CD4-positive, alpha-beta T cell treated with Interleukin-6 at 100 ng/mL for 8 hours (primary cell): ENCODE measurements around the gene GPRIN3.

Experiments used
- DNase-seq: peaks from one replicate; pipeline ENCODE4 v3.0.0-alpha.2; 2020; ENCODE audit warnings: mixed read lengths, low spot score

Gene GPRIN3

GRCh38 chr4:89307446-89308160 lies at the start of gene GPRIN3:
GPRIN3 (minus strand) TSS chr4:89307800; CDS start chr4:89250110, 57,690 bp downstream.
- DNase-seq = peak; percentile 41

- DNase-seq = no peak
Measured at GRCh38 chr4:89357340-89357739, 49.7 kb upstream of the GPRIN3 start.

- DNase-seq = no peak
Measured at GRCh38 chr4:89356086-89356485, 48.5 kb upstream of the GPRIN3 start.

DNA sequence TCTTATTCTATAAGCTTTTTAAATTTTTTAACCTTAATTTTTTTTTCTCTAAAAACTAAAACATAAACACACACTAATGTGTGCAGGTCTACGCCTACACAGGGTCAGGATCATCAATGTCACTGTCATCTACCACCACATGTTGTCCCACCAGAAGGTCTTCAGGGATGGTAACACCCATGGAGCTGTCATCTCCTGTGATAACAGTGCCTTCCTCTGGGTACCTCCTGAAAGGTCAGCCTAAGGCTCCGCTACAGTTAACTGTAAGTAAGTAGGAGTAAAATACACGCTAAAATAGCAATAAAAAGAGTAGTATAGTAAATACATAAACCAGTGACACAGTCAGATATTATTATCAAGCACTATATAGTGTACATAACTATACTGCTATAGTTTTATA lies 45.9 kb upstream of the GPRIN3 start:
- DNase-seq = peak; percentile 5

- no peak for DNase-seq
Measured at GRCh38 chr4:89352541-89352940, 44.9 kb upstream of the GPRIN3 start.

- DNase-seq = no peak
Measured at GRCh38 chr4:89351201-89351600, 43.6 kb upstream of the GPRIN3 start.

GRCh38 chr4:89347363-89348025 lies 39.9 kb upstream of the GPRIN3 start:
- no peak for DNase-seq

DNA sequence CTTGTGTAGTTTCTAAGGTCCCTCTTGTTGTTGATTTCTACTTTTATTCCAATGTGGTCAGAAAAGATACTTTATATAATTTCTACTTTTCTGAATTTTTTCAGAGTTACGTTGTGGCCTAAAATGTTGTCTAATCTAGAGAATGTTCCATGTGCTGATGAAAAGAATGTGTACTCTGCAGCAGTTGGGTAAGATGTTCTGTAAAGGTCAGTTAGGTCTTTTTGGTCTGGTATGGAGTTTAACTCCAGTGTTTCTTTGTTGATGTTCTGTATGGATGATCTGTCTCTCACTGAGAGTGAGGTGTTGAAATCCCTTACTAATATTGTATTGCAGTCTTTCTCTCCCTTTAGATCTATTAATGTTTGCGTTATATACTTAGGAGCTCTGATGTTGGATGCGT lies 37.0 kb upstream of the GPRIN3 start:
- no peak for DNase-seq

GRCh38 chr4:89338206-89338605 lies 30.6 kb upstream of the GPRIN3 start:
- no peak for DNase-seq

DNA sequence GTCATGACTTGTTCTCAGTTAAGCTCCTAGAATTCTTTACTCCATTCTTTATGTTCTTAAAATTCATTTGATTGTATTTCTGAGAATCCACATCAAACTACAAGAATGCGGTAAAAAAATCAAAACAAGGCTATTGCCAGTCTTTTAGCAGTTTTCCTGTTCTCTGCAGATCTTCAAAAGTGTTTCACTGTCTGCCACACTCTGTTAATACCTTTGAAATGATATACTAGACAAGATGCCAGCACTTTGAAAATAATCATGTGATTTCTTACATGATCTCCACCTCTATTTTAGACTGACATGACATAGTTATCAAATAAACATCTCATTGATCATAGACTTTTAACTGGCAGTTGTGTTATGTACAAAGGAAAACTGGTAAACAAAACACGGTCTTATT lies 30.1 kb upstream of the GPRIN3 start:
- DNase-seq = peak; percentile 40

DNA sequence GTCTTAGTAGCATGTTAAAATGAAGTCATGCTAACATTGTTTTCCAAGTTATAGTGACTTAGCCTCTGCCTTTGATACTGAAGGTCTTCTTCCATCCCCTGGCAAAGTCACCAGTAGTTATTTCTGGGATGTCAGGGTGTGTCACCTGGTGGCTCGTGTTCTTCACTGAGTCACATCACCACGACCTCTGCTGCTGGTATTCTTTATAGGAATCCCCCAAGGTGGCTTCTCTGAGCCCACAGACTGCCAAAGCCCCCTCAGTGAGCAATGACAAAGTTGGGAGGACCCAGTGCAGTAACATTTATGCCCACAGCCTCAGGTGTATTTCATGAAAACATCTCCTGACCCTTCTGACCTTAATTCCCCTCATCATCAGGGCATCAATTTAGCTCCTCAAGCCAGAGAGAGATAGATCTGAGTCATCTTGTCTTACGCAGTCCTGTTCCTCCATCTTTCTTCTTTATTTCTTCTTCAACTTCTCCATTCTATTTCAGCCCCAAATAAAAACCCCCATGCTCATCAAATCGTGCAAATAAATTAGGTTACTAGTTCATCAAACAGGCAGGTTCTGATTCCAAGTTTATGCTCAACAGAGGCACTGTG lies 29.3 kb upstream of the GPRIN3 start:
- no peak for DNase-seq

DNA sequence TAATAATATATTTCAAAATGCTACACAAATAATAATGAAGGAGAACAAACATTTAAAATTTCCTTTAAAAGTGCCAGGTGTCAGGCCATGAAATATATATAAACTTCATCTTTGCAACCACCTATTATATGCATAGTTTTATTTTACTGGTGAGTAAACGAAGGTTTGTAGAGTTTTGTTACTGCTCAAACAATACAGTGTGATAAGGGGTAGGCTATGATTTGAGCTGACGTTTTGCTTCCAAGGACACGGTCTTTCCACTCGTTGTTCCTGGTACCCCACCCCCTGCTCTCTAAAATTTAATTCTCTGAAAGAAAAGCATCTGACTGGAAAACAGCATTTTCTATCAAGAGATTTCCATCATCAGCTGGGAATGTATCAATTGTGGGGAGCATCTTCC lies 27.2 kb upstream of the GPRIN3 start:
- DNase-seq = no peak

GRCh38 chr4:89334311-89334710 lies 26.7 kb upstream of the GPRIN3 start:
- DNase-seq = no peak

DNA sequence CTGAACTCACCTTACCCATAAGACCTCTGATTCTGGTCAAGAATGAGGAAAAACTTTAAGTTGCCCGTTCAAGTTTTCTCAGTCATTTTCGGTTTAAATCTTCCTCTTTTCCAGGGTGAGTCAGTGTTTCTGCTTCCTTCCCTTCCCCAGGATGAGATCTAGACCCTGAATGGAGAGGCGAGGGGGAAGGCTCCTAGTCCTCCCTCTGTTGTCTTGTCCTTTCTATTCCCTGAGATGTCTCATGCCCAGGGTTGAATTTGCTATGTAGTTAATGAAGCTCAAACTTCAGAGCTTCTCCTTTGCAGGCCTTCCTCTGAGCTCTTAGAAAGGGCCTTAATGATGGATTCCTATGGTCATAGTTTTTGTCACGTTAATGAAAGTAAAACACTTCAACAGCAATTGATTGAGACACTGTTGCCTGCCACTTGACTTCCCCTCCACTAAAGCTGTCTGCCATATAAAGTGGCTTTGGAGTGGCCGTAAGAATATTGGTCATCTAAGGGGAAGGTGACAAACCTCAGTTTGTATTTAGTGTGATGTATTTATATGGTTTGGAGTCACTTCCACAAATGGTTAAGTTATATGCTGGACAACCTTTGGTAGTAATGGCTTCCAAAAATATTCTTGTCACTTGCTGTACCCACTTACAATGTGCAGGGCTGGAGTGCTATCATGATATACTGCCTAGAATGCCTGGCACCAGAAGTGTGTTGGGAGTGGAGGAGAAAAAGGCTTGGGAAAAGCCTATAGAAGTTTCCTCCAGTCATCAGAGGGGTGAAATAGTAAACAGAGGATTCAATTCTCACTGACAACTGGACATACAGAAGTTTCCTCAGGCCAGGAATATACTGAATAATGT lies 24.3 kb upstream of the GPRIN3 start:
- DNase-seq = no peak

DNA sequence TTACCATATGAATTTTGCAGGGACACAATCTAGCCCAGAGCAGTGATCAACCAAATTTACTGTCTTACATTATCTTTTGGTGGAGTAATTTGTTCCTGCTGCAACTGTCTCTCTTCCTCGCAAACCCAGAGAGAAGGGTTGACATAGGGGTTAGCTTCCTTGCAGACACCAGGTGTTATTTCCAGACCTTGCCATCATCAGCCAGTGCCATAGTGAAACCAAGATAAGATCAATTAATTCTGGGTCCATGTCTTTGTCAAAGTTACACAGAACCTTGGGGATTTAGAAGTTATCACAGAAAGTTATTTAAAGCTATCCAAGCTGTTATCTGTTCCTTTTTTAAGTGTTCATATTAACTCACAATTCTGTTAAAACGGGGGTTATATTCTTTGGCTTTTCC lies 23.6 kb upstream of the GPRIN3 start:
- DNase-seq = no peak

GRCh38 chr4:89329280-89329679 lies 21.7 kb upstream of the GPRIN3 start:
- no peak for DNase-seq

DNA sequence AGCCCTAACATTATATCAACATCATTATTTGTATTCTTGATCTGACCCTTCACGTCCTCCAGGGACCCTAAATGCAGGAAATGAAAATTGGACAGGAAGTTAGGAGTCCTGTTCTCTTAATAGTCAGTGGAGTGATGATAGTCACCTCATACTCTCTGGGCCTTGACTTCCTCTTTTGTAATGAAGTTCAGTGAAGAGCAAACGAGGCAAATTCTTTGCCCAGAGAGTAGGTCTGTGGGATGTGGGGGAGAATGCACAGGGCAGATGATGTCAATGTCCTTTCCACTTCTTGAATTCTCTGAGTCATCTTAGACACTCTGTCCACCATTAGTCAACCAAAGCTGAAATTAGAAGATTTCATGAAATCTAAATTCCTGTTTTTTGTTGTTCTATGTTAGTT lies 17.1 kb upstream of the GPRIN3 start:
- DNase-seq = no peak

GRCh38 chr4:89322671-89323070 lies 15.1 kb upstream of the GPRIN3 start:
- DNase-seq = no peak

DNA sequence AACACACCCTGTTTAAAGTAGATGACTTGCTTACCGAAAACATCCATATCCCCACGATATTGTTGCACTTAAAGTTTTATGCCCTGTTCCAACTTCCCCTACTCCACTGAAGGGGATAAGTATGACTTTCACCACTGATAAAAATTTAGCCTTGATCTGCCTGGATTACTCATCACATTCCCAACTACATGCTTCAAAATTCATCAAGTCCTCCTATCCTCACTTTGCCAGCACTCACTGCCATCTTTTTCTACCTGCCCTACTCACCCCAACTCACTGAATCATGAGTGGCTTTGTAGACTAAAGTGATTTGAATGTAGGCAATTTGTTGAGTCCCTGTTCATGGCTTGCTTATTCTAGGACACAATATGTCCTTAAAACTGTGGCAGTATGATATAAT lies 12.2 kb upstream of the GPRIN3 start:
- no peak for DNase-seq

GRCh38 chr4:89316931-89317366 lies 9.3 kb upstream of the GPRIN3 start:
- peak; percentile 66 for DNase-seq

DNA sequence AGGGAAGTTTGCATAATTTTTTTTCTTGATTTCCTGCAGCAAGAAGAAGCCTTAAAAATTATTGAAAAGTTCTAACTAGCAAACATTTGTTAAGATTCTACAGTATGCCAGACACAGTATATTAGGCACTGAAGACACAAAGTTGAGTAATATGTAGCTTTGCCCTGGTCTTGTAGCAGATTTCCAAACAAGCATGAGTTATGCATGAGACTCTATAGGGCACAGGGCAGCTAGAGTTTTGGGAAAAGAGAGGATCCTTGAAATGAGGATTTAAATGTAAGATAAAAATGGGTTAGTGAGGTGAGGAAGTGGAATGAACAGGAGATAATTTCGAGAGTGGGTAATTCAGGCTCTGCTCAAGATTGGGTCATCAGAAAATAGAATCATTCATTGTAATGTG lies 8.6 kb upstream of the GPRIN3 start:
- DNase-seq = no peak

DNA sequence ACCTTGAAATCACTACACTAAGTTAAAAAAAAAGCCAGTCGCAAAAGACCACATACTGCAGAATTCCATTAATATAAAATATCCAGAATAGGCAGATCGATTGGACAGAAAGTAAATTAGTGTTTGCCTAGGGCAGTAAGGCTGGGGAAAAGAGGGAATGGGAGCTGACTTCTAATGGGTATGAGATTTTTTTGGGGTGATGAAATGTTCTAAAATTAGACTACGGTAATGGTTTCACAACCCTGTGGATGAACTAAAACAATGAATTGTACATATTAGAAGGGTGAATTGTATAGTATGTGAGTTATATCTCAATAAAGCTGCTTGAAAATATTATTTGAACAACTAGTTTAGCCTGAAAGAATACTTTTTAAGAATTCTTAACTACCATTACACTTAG lies 6.7 kb upstream of the GPRIN3 start:
- DNase-seq = no peak
